NCI-H82 treated with DMSO at 0.1 percent for 48 hours (cell line): ENCODE measurements around the gene BGN.

Experiments
- DNase-seq: peaks from one replicate; lab custom pipeline; 2025; ENCODE audit not compliant: unreplicated experiment; lab: John Stamatoyannopoulos, UW

BGN gene

GRCh38 chrX:153524234-153524633 is 29.5 kb downstream of the BGN start:
- peak; percentile 68 for DNase-seq

GRCh38 chrX:153525451-153525850 is 30.7 kb downstream of the BGN start:
- DNase-seq: no peak

- DNase-seq: peak; percentile 51
Observed at GRCh38 chrX:153526042-153526441, 31.3 kb downstream of the BGN start.

DNA sequence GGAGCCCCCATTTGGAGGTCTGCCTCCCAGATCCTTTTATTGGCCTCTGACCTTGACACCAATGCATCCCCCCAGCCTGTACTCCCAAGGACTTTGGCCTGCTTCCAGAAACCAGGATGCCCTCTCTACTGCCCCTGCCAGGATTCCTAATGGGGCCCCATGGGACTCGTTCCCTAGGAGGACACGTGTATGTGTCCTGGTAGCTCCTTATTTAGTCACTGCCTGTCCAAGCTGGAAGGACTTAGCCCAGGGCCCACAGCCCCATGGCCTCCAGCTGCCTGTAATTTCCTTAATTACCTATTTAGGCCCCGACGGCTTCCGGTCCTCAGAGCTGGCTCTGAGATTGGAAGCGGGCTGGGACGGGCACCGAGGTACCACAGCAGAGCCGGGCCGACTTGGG is 32.0 kb downstream of the BGN start:
- DNase-seq: no peak

DNA sequence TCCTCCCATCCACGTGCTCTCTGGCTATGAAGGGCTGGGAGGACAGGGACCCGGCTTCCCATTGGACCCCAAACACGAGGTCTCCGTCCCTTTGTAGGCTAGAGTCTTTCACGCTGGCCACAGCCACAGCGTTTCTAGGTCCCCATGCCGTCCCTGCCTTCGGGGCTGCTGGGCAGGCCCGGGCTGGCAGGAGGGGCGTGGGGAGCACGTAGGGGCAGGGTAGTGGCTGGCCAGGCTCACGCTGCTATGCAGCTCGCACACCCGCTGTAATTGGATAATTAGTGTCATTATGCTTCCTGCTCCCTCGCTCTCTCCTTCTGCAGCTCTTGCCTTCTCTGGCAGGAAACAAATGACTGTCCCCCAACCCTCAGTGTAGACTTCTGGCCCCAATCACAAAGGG is 32.4 kb downstream of the BGN start:
- peak; percentile 47 for DNase-seq

GRCh38 chrX:153530411-153531129 is 35.8 kb downstream of the BGN start:
- no peak for DNase-seq

- peak; percentile 72 for DNase-seq
Observed at GRCh38 chrX:153533091-153533490, 38.3 kb downstream of the BGN start.

DNA sequence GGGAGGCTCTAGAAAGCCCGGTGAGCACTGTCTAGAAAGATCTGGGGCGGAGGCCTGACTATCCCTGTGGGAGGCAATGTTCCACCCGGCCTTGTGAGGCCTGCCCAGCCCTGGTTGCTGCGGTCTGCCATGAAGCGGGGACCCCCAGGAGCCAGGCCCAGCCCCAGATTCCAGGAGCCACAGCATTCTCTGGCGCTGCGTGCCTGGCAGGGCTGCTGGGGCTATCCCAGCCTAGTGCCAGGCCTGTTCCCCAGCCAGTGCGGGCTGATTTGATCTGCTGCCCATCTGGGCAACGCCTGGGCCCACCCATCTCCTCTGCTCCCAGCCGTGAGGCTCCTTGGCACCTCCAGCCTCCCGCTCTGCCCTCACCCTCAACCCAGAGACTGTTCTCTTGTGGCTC is 42.3 kb downstream of the BGN start:
- DNase-seq: no peak

DNA sequence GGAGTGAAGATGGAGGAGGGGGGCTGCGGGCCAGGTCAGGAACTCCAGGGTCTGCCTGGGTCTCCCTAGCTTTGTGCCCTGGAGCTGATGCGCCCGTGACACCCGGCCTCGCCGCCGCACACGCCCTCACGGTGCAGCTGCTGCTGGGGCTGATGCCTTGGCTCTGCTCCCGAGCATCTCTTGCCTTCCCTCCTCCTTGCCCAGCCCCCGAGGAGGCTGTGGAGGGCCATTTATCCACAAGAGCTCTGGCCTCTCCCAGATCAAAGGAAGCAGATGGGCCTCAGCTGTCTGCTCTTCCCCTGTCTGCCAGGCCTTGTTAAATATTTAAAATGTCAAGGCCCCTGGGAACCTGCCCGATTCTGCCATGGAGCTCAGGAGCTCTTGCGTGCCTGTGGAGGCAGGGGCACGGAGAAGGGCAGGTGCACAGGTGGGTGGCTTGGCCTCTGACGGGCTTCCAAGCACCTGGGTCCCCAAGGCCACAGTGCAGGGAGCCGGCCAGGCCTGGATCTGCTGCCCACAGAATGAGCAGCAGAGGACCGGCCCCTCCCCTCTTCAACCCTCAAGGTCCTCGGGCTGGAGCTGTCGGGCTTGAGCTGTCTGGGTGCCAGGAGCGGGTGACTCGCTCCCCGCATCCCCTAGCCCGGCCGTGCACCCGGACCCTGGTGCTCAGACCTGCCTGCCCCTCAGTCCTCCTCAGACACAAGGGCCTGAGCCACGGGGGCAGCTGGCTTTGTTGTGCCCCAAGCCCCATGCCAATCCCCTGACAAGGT is 42.9 kb downstream of the BGN start:
- DNase-seq: peak; percentile 8

GRCh38 chrX:153538424-153538823 is 43.6 kb downstream of the BGN start:
- DNase-seq: peak; percentile 20

DNA sequence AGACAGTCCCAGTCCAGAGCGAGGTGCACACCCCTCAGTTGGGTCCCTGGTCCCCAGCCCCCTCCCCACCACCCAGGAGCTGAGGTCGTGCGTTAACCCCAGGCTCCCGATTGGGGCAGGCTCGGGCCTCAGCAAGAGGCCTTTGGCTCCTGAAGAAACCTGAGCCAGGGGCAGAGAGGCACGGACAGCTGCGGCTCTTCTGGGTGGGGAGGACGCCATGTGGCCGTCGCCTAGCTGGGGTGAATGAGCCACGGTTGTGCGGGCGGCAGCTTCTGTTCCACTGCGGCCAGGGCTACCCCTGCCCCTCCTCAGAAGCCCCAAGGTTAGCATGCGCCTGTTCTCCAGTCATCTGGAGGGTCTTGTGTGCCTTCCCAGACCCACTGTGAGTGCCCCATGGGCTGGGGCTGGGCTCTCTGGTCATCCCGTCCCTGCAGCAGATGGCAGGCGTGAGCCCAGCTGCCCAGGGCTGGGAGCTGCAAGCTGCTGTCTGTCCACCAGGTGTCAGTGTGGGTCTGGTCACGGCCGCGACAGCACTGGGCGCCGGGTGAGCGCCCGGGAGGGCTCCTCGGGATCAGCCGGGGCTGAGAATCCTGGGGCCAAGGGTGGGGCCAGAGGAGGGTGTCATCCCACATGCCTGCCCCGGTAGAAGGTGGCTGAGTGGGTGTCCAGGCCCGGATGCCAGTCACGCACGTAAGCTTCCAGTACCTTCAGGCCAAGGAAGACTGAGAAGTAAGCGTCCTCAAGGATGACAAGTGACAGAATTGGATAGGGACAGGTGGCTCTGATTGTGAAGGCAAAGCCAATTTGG is 44.6 kb downstream of the BGN start:
- peak; percentile 74 for DNase-seq

DNA sequence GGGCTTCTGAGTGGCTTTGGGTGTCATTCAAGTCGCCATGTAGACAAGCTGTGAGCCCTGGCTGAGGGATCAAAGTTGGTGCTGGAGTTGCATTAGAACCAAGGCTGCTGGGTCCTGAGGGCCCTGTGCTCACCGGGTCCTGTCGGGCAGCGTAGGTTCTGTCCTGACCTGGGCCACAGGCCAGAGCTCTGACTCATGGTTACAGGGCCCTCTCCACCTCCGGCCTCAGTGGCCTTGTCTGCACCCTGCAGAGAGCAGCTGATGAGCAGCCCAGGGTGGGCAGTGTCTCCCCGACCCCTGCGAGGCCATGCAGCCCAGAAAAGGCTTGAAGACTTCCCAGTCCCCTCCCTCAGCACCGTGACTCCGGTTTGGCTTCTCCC is 45.2 kb downstream of the BGN start:
- no peak for DNase-seq

DNA sequence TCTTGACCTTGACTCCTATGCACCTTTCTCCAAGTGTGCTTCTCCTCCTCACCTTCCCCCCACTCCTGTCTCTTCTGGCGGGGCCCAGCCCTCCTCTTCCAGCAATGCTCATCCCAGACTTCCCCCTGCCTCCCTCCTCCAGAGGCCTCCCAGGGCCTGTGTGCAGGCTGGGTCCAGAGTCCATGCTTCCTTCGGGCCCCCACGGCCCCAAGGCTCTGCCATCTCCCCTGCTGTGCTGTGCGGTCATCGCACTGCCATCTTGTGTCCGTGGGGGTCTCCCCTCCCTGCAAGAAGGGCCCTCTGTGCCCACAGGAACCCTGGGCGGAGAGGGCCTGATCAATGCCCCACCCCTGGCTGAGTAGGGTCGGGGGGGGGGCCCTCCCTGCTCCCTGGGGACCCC is 49.9 kb downstream of the BGN start:
- DNase-seq: no peak

DNA sequence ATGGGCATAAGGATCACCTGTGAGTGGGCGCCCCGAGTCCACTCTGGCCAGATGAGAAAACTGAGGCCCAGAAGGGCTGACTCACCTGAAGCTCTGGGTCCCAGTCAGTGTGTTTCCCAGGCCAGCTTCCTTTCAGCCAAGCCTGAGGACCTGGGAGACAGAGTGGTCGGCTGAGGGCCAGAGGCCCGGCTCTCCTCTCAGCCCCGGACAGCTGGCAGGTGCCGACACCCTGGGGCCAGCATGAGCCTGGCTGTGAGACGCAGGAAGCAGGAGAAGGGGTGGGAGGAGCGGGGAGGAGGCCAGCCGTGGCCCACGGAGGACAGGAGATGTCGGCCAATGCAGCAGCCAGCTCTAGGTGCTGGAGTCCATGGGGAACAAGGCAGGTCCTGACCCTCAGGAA is 51.6 kb downstream of the BGN start:
- no peak for DNase-seq

DNA sequence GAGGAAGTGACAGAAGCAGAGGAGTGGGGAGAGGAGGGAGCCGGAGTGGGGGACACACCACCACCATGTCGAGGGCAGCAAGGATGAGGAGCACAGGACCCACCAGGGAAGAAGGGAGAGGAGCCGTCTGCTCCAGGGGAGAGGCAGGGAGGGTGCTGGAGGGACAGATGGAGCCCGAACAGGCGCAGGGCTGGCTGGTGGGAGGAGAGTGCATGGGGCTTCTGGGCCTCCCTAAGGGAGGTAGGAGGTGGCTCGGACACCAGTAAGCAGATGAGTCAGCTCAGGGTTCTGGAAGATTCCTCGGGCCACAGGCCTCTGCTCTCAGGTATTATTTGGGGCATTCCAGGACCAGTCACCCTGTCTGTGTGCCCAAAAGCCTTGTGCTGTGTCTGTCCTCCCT is 52.4 kb downstream of the BGN start:
- no peak for DNase-seq

DNA sequence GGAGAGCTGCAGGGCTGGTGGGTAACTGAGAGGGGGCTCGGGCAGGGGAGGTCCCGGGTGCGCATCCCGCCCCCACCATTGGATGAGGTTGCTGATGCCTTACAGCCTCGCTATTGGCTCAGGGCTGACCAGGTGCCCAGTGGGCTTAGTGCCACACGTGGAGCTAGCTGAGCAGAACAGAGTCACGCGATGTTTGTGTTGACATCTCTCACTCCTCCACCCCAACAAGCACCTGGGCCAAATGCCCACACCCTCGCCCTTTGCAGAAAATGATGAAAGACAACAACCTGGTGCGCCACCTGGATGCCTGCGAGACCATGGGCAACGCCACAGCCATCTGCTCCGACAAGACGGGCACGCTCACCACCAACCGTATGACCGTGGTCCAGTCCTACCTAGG is 54.5 kb downstream of the BGN start:
- no peak for DNase-seq

DNA sequence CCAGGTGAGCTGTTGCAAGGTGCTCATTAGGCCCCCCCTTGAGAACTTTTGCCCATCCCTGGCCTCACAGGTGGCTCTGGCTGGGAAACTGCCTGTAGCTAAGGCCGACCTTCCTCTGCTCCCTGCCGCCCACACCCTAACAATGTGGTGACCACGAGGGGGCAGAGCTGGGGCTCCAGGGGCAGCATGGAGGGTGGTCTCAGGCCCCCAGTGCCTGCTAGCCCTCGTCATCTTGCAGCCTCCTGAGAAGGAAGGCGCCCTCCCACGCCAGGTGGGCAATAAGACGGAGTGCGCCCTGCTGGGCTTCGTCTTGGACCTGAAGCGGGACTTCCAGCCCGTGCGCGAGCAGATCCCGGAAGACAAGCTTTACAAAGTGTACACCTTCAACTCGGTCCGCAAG is 55.0 kb downstream of the BGN start:
- no peak for DNase-seq

- DNase-seq: no peak
Observed at GRCh38 chrX:153551135-153551534, 56.4 kb downstream of the BGN start.

DNA sequence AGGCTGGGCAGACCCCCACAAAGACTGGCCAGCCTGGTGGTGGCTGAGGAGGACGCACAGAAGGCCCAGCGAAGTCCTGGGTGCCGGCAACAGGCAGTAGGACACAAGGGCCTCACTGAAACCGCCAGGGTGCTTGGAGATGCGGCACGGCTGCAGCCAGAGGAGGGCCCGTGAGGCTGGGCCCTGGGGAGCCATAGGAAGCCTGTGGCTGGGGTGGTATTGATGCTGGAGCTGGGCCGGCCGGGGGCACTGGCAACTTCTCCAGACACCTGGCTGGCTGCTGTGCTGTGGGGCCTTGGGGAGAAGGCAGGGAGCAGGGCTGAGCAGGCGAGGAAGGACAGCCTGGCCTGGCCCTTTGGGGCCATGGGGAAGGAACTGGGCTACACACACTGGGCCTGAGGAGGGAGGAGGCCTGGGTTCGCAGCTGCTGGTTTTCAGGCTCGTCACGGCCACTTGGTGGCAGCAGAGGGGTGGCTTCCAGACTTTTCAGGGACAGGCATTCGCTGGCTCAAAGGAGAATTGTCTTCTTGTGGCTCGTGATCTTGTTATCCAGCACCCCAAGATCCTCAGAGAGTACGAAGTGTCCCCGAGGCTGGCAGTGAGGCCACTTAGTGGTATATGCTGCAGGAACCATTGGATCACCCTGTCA is 59.9 kb downstream of the BGN start:
- no peak for DNase-seq

GRCh38 chrX:153556767-153557166 is 62.0 kb downstream of the BGN start:
- peak; percentile 76 for DNase-seq

DNA sequence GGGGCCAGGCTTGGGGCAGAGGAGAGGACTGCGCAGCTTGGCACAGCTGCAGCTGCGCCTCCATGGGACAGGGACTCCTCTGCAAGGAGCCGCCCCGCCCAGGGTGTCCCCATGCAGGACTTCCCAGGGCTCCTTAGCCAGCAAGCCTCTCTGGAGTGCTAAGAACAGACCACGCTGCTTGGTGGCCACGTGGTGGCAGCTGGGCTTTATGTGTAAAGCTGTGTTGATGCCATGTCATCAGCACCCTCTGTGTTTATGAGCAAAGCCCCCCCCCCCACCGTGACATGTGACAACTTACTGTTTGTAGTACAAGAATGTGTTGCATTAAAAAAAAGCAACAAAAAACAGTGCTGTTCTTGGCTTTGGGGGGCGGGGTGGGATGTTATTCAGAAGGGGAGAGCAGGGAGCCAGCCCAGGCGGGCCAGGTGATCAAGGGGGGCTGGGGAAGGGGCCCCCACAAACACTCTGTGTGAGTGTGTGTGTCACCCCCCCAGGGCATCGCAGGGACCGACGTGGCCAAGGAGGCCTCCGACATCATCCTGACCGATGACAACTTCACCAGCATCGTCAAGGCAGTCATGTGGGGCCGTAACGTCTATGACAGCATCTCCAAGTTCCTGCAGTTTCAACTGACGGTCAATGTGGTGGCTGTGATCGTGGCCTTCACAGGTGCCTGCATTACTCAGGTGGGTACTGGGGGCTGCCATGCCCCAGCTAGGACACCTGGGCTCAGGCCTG is 63.0 kb downstream of the BGN start:
- DNase-seq: no peak
